CD8-positive, alpha-beta memory T cell (primary cell): Measurements from ENCODE around the gene FBRSL1. TPM values are rescaled to one million over a fixed set of nuclear protein-coding genes. Genes with fewer than 3 reads are reported as not detected.
A peak's percentile ranks its signal among the peaks of the same experiment; 100 is the strongest.

Source experiments
- CTCF ChIA-PET: fragments of 350-600 bp; sonication (Branson Sonifier 250); formaldehyde crosslinking; loops from one replicate; lab custom pipeline; 2021; ENCODE audit warnings: antibody characterized with exemption; lab: Charles Lee
- POLR2A ChIA-PET: fragments of 350-600 bp; sonication (Branson Sonifier 250); formaldehyde crosslinking; loops from one replicate; lab custom pipeline; 2021; ENCODE audit warnings: antibody characterized with exemption; lab: Charles Lee
- DNase-seq, 5 donors: peaks; one replicate each; pipeline versions ENCODE4 v3.0.0 to v3.0.0-alpha.2; 2020 to 2022; ENCODE audit warnings: mixed read lengths in 1 of 5
- H3K27ac ChIP-seq: one replicate; pipeline ENCODE4 v1.7.0; 2013; ENCODE audit warnings: low read depth, mild to moderate bottlenecking, low read length, moderate library complexity
- H3K27me3 ChIP-seq: 2 replicates; pipeline ENCODE4 v1.7.0; 2013; ENCODE audit warnings: low read length, mild to moderate bottlenecking; ENCODE audit not compliant: insufficient read depth, poor library complexity, severe bottlenecking
- H3K36me3 ChIP-seq: 2 replicates; pipeline ENCODE4 v1.7.0; 2013; ENCODE audit warnings: mild to moderate bottlenecking, low read length, moderate library complexity; ENCODE audit not compliant: insufficient read depth
- H3K4me1 ChIP-seq: 2 replicates; pipeline ENCODE4 v1.7.0; 2013; ENCODE audit warnings: mild to moderate bottlenecking, low read length, moderate library complexity; ENCODE audit not compliant: insufficient read depth
- H3K4me3 ChIP-seq: 2 replicates; pipeline ENCODE4 v1.7.0; 2013; ENCODE audit warnings: mild to moderate bottlenecking, low read length
- H3K9me3 ChIP-seq: 2 replicates; pipeline ENCODE4 v1.7.0; 2013; ENCODE audit warnings: mild to moderate bottlenecking, low read length
- H3K27ac Mint-ChIP-seq, 8 donors: one replicate each; pipeline ENCODE4 v1.8.0; 2020 to 2021; ENCODE audit warnings: mixed read lengths in 8 of 8, mild to moderate bottlenecking in 6 of 8, inconsistent platforms in 3 of 8, moderate library complexity in 3 of 8
- H3K27me3 Mint-ChIP-seq, 2 donors: one replicate each; pipeline ENCODE4 v1.8.0; 2020 to 2021; ENCODE audit warnings: mixed read lengths in 2 of 2, mild to moderate bottlenecking in 1 of 2, moderate library complexity in 1 of 2
- H3K36me3 Mint-ChIP-seq, 3 donors: one replicate each; pipeline ENCODE4 v1.8.0; 2020 to 2021; ENCODE audit warnings: mixed read lengths in 3 of 3, inconsistent platforms in 1 of 3, mild to moderate bottlenecking in 1 of 3
- H3K4me1 Mint-ChIP-seq, 3 donors: one replicate each; pipeline ENCODE4 v1.8.0; 2020 to 2021; ENCODE audit warnings: mixed read lengths in 3 of 3, inconsistent platforms in 1 of 3, mild to moderate bottlenecking in 1 of 3
- H3K4me3 Mint-ChIP-seq, 7 donors: one replicate each; pipeline ENCODE4 v1.8.0; 2020 to 2021; ENCODE audit warnings: mixed read lengths in 7 of 7, mild to moderate bottlenecking in 6 of 7, moderate library complexity in 4 of 7, inconsistent platforms in 2 of 7
- H3K9me3 Mint-ChIP-seq, 5 donors: one replicate each; pipeline ENCODE4 v1.8.0; 2020 to 2022; ENCODE audit warnings: mixed read lengths in 5 of 5, mild to moderate bottlenecking in 3 of 5, moderate library complexity in 2 of 5, inconsistent platforms in 1 of 5
- polyA plus RNA-seq: library from polyadenylated mRNA; unstranded; fragments of 300-500 nt; fragmentation: Illumina TruSeq; gene quantifications from one replicate; pipeline ENCODE4 v1.2.3, GENCODE V29; 2021
- total RNA-seq, 2 experiments: library from RNA; stranded (reverse); gene quantifications; one replicate each; pipeline ENCODE4 v1.2.3, GENCODE V29; 2021

FBRSL1 gene
- total and polyA plus RNA-seq, 3 experiments from 2014 or later, result 1.4 to 62.1 (median 58.1) TPM

- H3K4me1 ChIP-seq, result no peaks in the 10 kb centered on the region
- no peaks in the 10 kb centered on the region for H3K27me3 ChIP-seq
- no peaks in the 10 kb centered on the region for H3K27me3 Mint-ChIP-seq
- H3K27ac ChIP-seq, result no peak overlapping the region
- no peak overlapping the region for H3K4me3 ChIP-seq
- no peak overlapping the region for H3K27ac Mint-ChIP-seq
- H3K4me1 Mint-ChIP-seq, result peaks cover 5 to 26% (median 6%) of the 10 kb centered on the region in 3 donors
- H3K36me3 Mint-ChIP-seq, result peaks cover 0 to 4% (median 4%) of the 10 kb centered on the region in 3 donors
- no peaks in the 10 kb centered on the region for H3K36me3 ChIP-seq
- ChIA-PET POLR2A (no interaction called here), CTCF (no interaction called here)
- H3K9me3 Mint-ChIP-seq, result no peaks in the 10 kb centered on the region
- DNase-seq, result no peak
- no peak overlapping the region for H3K4me3 Mint-ChIP-seq
- no peaks in the 10 kb centered on the region for H3K9me3 ChIP-seq
Observed at GRCh38 chr12:132541996-132542395, 52.0 kb downstream of the FBRSL1 start.

- Mint-ChIP-seq H3K4me3 (no peak overlapping the region), H3K27me3 (no peaks in the 10 kb centered on the region), H3K27ac (peak overlapping the region in 1 of 8 donors; percentile 26), H3K9me3 (no peaks in the 10 kb centered on the region), H3K36me3 (peaks cover 0 to 4% (median 3%) of the 10 kb centered on the region in 3 donors), H3K4me1 (peaks cover 5 to 24% (median 6%) of the 10 kb centered on the region in 3 donors)
- Histone ChIP-seq H3K27me3 (no peaks in the 10 kb centered on the region), H3K36me3 (no peaks in the 10 kb centered on the region), H3K4me3 (no peak overlapping the region), H3K9me3 (no peaks in the 10 kb centered on the region), H3K27ac (no peak overlapping the region), H3K4me1 (no peaks in the 10 kb centered on the region)
- ChIA-PET POLR2A (no interaction called here), CTCF (no interaction called here)
- DNase-seq, result no peak
Observed at GRCh38 chr12:132542661-132543060, 52.7 kb downstream of the FBRSL1 start.

GRCh38 chr12:132543298-132544079 lies 53.5 kb downstream of the FBRSL1 start:
- Histone ChIP-seq H3K36me3 (no peaks in the 10 kb centered on the region), H3K4me1 (no peaks in the 10 kb centered on the region), H3K9me3 (no peaks in the 10 kb centered on the region), H3K27me3 (no peaks in the 10 kb centered on the region), H3K4me3 (no peak overlapping the region), H3K27ac (no peak overlapping the region)
- H3K9me3 Mint-ChIP-seq, result no peaks in the 10 kb centered on the region
- H3K4me3 Mint-ChIP-seq, result peak overlapping the region in 2 of 7 donors; percentile 23 to 46
- no peaks in the 10 kb centered on the region for H3K27me3 Mint-ChIP-seq
- POLR2A ChIA-PET, result no interaction called here
- CTCF ChIA-PET, result no interaction called here
- H3K27ac Mint-ChIP-seq, result peak overlapping the region in 2 of 8 donors; percentile 26 to 43
- H3K36me3 Mint-ChIP-seq, result peaks cover 0 to 4% (median 2%) of the 10 kb centered on the region in 3 donors
- no peak for DNase-seq
- peaks cover 5 to 22% (median 6%) of the 10 kb centered on the region in 3 donors for H3K4me1 Mint-ChIP-seq

- Histone ChIP-seq H3K4me3 (no peak overlapping the region), H3K27me3 (no peaks in the 10 kb centered on the region), H3K27ac (no peak overlapping the region), H3K9me3 (no peaks in the 10 kb centered on the region), H3K36me3 (no peaks in the 10 kb centered on the region), H3K4me1 (no peaks in the 10 kb centered on the region)
- H3K36me3 Mint-ChIP-seq, result peaks cover 0 to 4% (median 2%) of the 10 kb centered on the region in 3 donors
- peaks cover 5 to 22% (median 6%) of the 10 kb centered on the region in 3 donors for H3K4me1 Mint-ChIP-seq
- no peaks in the 10 kb centered on the region for H3K27me3 Mint-ChIP-seq
- DNase-seq, result no peak
- H3K27ac Mint-ChIP-seq, result no peak overlapping the region
- H3K4me3 Mint-ChIP-seq, result no peak overlapping the region
- no peaks in the 10 kb centered on the region for H3K9me3 Mint-ChIP-seq
- ChIA-PET CTCF (no interaction called here), POLR2A (no interaction called here)
Observed at GRCh38 chr12:132544080-132544397, 54.1 kb downstream of the FBRSL1 start.

- Histone ChIP-seq H3K36me3 (no peaks in the 10 kb centered on the region), H3K27me3 (no peaks in the 10 kb centered on the region), H3K27ac (no peak overlapping the region), H3K4me1 (no peaks in the 10 kb centered on the region), H3K9me3 (no peaks in the 10 kb centered on the region), H3K4me3 (no peak overlapping the region)
- Mint-ChIP-seq H3K27ac (peak overlapping the region in 1 of 8 donors; percentile 84), H3K9me3 (no peaks in the 10 kb centered on the region), H3K27me3 (no peaks in the 10 kb centered on the region), H3K36me3 (peaks cover 0 to 4% (median 2%) of the 10 kb centered on the region in 3 donors), H3K4me1 (peaks cover 5 to 22% (median 6%) of the 10 kb centered on the region in 3 donors), H3K4me3 (no peak overlapping the region)
- DNase-seq, result no peak
- ChIA-PET POLR2A (no interaction called here), CTCF (no interaction called here)
Observed at GRCh38 chr12:132544498-132544897, 54.5 kb downstream of the FBRSL1 start.

GRCh38 chr12:132545164-132545953 lies 55.4 kb downstream of the FBRSL1 start:
- CTCF ChIA-PET, result no interaction called here

GRCh38 chr12:132545955-132546354 lies 56.0 kb downstream of the FBRSL1 start:
- CTCF ChIA-PET, result no interaction called here

More at GRCh38 chr12:132545164-132545953, 55.4 kb downstream of the FBRSL1 start:
- Histone ChIP-seq H3K27me3 (no peaks in the 10 kb centered on the region), H3K36me3 (no peaks in the 10 kb centered on the region), H3K27ac (no peak overlapping the region), H3K4me1 (no peaks in the 10 kb centered on the region), H3K9me3 (no peaks in the 10 kb centered on the region), H3K4me3 (no peak overlapping the region)
- H3K4me1 Mint-ChIP-seq, result peaks cover 5 to 22% (median 6%) of the 10 kb centered on the region in 3 donors
- H3K9me3 Mint-ChIP-seq, result no peaks in the 10 kb centered on the region
- H3K36me3 Mint-ChIP-seq, result peaks cover 0 to 4% (median 4%) of the 10 kb centered on the region in 3 donors
- POLR2A ChIA-PET, result no interaction called here
- peak overlapping the region in 1 of 8 donors; percentile 42 for H3K27ac Mint-ChIP-seq
- no peak for DNase-seq
- H3K27me3 Mint-ChIP-seq, result no peaks in the 10 kb centered on the region
- no peak overlapping the region for H3K4me3 Mint-ChIP-seq

GRCh38 chr12:132546647-132547046 lies 56.7 kb downstream of the FBRSL1 start:
- H3K27me3 Mint-ChIP-seq, result no peaks in the 10 kb centered on the region
- Histone ChIP-seq H3K36me3 (no peaks in the 10 kb centered on the region), H3K9me3 (no peaks in the 10 kb centered on the region), H3K4me3 (no peak overlapping the region), H3K27me3 (no peaks in the 10 kb centered on the region), H3K4me1 (no peaks in the 10 kb centered on the region), H3K27ac (no peak overlapping the region)
- no peak for DNase-seq
- POLR2A ChIA-PET, result no interaction called here
- H3K36me3 Mint-ChIP-seq, result peaks cover 0 to 10% (median 4%) of the 10 kb centered on the region in 3 donors
- CTCF ChIA-PET, result no interaction called here
- no peak overlapping the region for H3K27ac Mint-ChIP-seq
- H3K4me3 Mint-ChIP-seq, result no peak overlapping the region
- H3K9me3 Mint-ChIP-seq, result no peaks in the 10 kb centered on the region
- peaks cover 5 to 22% (median 6%) of the 10 kb centered on the region in 3 donors for H3K4me1 Mint-ChIP-seq

More at GRCh38 chr12:132545955-132546354, 56.0 kb downstream of the FBRSL1 start:
- Histone ChIP-seq H3K27me3 (no peaks in the 10 kb centered on the region), H3K27ac (no peak overlapping the region), H3K4me1 (no peaks in the 10 kb centered on the region), H3K4me3 (no peak overlapping the region), H3K36me3 (no peaks in the 10 kb centered on the region), H3K9me3 (no peaks in the 10 kb centered on the region)
- peaks cover 5 to 22% (median 6%) of the 10 kb centered on the region in 3 donors for H3K4me1 Mint-ChIP-seq
- no peak overlapping the region for H3K4me3 Mint-ChIP-seq
- POLR2A ChIA-PET, result no interaction called here
- no peaks in the 10 kb centered on the region for H3K27me3 Mint-ChIP-seq
- H3K27ac Mint-ChIP-seq, result no peak overlapping the region
- no peak for DNase-seq
- no peaks in the 10 kb centered on the region for H3K9me3 Mint-ChIP-seq
- H3K36me3 Mint-ChIP-seq, result peaks cover 0 to 7% (median 4%) of the 10 kb centered on the region in 3 donors
